Measurements from ENCODE around the gene CACNA1C. TPM values are rescaled to one million over a fixed set of nuclear protein-coding genes. Genes with fewer than 3 reads are reported as not detected.

CACNA1C gene
- total and polyA plus RNA-seq, 10 of the 15 experiments (the other 5 are each of a cell fraction or from before 2014, with no cell fraction given) = under 0.01 to 0.15 (median 0.09) TPM; not detected in 5

GRCh38 chr12:2302711-2303580, 250.2 kb downstream of the CACNA1C start:
- Histone ChIP-seq H2AFZ (ENCODE audit: control insufficient read depth, low read depth, low read length) (no peak overlapping the region), H3K36me3 (ENCODE audit: control insufficient read depth in 2 of 2, insufficient read depth in 2 of 2, low read length in 1 of 2) (no peaks in the 10 kb centered on the region), H3K4me2 (ENCODE audit: control insufficient read depth, insufficient read depth) (no peak overlapping the region), H3K4me1 (ENCODE audit: control insufficient read depth, insufficient read depth, low read length) (peaks cover 16% of the 10 kb centered on the region), H3K9ac (ENCODE audit: control insufficient read depth, insufficient read depth, low read length) (no peak overlapping the region), H4K20me1 (ENCODE audit: control insufficient read depth, insufficient read depth) (no peaks in the 10 kb centered on the region), H3K79me2 (ENCODE audit: control insufficient read depth, insufficient read depth, low read length) (no peaks in the 10 kb centered on the region), H3K27me3 (replicated peaks in 1 of 2; ENCODE audit: control insufficient read depth in 2 of 2, insufficient read depth in 2 of 2, low read length in 1 of 2) (no peaks in the 10 kb centered on the region), H3K4me3 (no peak overlapping the region), H3K27ac (ENCODE audit: control insufficient read depth, insufficient read depth) (no peak overlapping the region), H3K9me3 (replicated peaks; ENCODE audit: control insufficient read depth, insufficient read depth, low read length) (no peaks in the 10 kb centered on the region)
- ChIA-PET POLR2A (no interaction called here), CTCF (no interaction called here), SMC1A (ENCODE audit: uncharacterized antibody, unreplicated experiment) (no interaction called here), RAD21 (ENCODE audit: unreplicated experiment) (no interaction called here)
- 60% methylated on average over 21 of the region's 21 CpGs for WGBS (ENCODE audit: insufficient coverage, insufficient replicate concordance, low lambda C conversion rate, missing lambda C conversion rate)
- FAIRE-seq (no peak), ATAC-seq (no peak), DNase-seq (ENCODE audit: low read depth, low spot score) (no peak)
- in situ Hi-C loops (cut with MboI) (no loop called here), intact Hi-C loops (cut with micrococcal nuclease; ENCODE audit: unreplicated experiment) (no loop called here)
- TF ChIP-seq ZBTB4 (CRISPR knock-in tag; IDR thresholded peaks at IDR 0.05) (no peak), SPI1 (IDR thresholded peaks at IDR 0.05; ENCODE audit: borderline replicate concordance, insufficient read depth, low read depth, low read length) (0 out of 2 replicates have a peak, but pooled peaks have one; percentile 19)
- no TSS peak for BruUV-seq (replicated peaks)

All from GM12878 (cell line).